ENCODE measurements around the gene PRDM16.

The PRDM16 gene

GRCh38 chr1:3473381-3473844 lies 404.4 kb downstream of the PRDM16 start:
- DNase-seq (ENCODE audit: low read depth in 1 of 2, low spot score in 1 of 2), result no peak
- in situ Hi-C loops (cut with HindIII; ENCODE audit: low pct_unique_long_range_greater_than_20kb, low sequenced_read_pairs), result no loop called here
- TF ChIP-seq JUND (IDR thresholded peaks at IDR 0.05; ENCODE audit: low read depth), result no peak

DNA sequence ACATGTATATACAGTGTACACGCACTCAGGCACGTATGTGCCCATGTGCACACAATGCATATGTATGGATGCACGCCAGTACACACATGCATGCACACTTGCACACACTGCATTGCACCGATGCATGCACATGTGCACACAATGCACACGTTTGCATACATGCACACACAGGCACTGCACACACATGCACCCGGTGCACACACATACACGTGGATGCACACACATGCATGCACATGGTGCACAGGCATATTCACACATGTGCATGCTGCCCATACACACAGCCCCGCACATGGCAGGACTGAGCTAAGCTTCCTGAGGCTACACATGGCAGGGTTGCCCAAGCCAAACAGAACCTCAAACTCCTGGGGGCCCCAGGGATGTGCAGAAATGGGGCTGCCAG lies 405.0 kb downstream of the PRDM16 start:
- no peak for TF ChIP-seq JUND (IDR thresholded peaks at IDR 0.05; ENCODE audit: low read depth)
- in situ Hi-C loops (cut with HindIII; ENCODE audit: low pct_unique_long_range_greater_than_20kb, low sequenced_read_pairs), result no loop called here
- DNase-seq (ENCODE audit: low read depth in 1 of 2, low spot score in 1 of 2), result no peak

DNA sequence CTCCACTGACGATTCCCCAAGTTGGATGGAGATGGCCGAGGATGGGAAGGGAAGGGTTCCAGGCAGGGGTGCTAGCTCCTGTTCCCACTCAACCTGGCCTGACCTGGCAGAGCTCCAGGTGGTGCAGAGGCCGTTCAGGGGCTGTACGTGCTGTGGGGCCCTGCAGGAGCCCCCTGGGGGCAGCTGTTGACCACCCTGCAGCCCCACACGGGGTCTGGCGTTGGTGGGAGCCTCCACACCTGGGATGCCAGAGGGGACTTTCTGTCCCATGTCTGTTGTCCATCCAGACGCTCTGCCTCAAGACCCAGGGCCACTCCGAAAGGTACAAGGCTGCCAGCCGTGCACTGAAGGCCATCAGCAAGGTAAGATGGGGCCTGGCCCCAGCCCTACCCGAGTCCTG lies 405.4 kb downstream of the PRDM16 start:
- in situ Hi-C loops (cut with HindIII; ENCODE audit: low pct_unique_long_range_greater_than_20kb, low sequenced_read_pairs), result no loop called here
- DNase-seq (ENCODE audit: low read depth in 1 of 2, low spot score in 1 of 2), result no peak
- TF ChIP-seq JUND (IDR thresholded peaks at IDR 0.05; ENCODE audit: low read depth), result no peak

- in situ Hi-C loops (cut with HindIII; ENCODE audit: low pct_unique_long_range_greater_than_20kb, low sequenced_read_pairs), result no loop called here
- DNase-seq (ENCODE audit: low read depth in 1 of 2, low spot score in 1 of 2), result no peak
- no peak for TF ChIP-seq JUND (IDR thresholded peaks at IDR 0.05; ENCODE audit: low read depth)
These were observed 407.0 kb downstream of the PRDM16 start for GRCh38 chr1:3475839-3476573.

- TF ChIP-seq JUND (IDR thresholded peaks at IDR 0.05; ENCODE audit: low read depth), result no peak
- in situ Hi-C loops (cut with HindIII; ENCODE audit: low pct_unique_long_range_greater_than_20kb, low sequenced_read_pairs), result no loop called here
- DNase-seq (ENCODE audit: low read depth in 1 of 2, low spot score in 1 of 2), result no peak
These were observed 407.7 kb downstream of the PRDM16 start for GRCh38 chr1:3476666-3477065.

DNA sequence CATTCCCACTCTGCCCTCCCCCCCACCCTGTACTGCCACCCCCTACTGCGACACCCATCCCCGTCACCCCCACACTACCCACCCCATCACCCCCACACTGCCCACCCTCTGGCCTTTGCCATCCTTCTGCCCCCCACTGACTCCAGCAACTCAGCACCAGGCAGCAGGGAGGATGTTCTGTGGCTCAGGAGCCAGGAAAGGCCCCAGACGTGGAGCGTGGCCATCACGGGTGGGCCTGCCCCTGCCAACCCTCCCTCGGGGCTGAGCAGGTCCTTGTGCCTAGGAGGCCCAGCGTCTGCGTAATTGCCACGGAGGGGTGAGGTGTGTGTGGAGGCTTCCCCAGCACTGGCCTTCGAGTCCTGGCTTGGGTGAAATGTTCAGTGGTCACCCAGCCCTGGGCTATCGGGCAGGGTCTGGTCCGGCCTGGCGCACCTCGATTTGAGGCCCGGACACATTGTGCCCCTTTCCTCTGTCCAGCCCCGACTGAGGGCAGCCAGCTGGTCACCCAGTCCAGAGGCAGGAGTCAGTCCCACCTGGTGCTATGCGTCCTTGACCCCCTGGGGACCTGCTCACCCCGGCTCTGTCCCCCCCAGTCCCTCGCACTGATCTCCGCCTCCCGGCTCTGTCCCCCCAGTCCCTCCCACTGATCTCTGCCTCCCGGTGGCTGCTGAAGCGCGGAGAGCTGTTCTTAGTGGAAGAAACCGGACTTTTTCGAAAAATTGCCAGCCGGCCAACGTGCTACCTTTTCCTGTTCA lies 408.4 kb downstream of the PRDM16 start:
- no peak for TF ChIP-seq JUND (IDR thresholded peaks at IDR 0.05; ENCODE audit: low read depth)
- in situ Hi-C loops (cut with HindIII; ENCODE audit: low pct_unique_long_range_greater_than_20kb, low sequenced_read_pairs), result no loop called here
- no peak for DNase-seq (ENCODE audit: low read depth in 1 of 2, low spot score in 1 of 2)

DNA sequence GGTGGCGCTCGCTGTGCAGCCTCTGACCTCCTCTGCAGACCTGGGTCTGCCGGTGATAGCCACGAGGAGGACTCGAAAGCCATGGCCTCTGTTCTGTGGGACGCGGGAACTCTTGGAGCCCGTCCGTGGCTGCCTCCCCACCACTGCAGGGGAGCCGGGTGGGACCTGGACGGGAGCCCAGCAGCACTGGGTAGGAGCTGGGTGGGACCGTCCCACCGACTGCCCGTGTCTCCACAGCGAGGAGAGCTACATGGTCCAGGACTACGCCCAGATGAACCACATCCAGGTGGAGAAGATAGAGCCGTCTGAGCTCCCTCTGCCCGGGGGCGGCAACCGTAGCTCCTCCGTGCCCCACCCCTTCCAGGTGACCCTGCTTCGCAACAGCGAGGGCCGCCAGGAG lies 409.2 kb downstream of the PRDM16 start:
- no peak for TF ChIP-seq JUND (IDR thresholded peaks at IDR 0.05; ENCODE audit: low read depth)
- DNase-seq (ENCODE audit: low read depth in 1 of 2, low spot score in 1 of 2), result no peak
- in situ Hi-C loops (cut with HindIII; ENCODE audit: low pct_unique_long_range_greater_than_20kb, low sequenced_read_pairs), result no loop called here

- DNase-seq (ENCODE audit: low read depth in 1 of 2, low spot score in 1 of 2), result no peak
- in situ Hi-C loops (cut with HindIII; ENCODE audit: low pct_unique_long_range_greater_than_20kb, low sequenced_read_pairs), result no loop called here
These were observed 410.7 kb downstream of the PRDM16 start for GRCh38 chr1:3479511-3480368.

DNA sequence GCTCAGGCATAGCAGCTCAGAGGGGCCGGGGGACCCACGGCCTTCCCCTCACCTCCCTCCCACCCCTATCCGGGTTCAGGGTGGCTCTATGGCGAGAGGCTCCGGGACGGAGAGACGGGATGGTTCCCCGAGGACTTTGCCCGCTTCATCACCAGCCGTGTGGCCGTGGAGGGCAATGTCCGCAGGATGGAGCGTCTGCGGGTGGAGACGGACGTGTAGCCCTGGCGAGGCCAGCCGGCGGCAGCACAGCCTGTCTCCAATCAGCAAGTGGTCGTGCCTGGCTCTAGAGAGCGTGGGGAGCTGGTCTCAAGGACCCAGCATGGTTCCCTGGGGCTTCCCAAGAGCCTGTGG lies 411.3 kb downstream of the PRDM16 start:
- no peak for DNase-seq (ENCODE audit: low read depth in 1 of 2, low spot score in 1 of 2)
- in situ Hi-C loops (cut with HindIII; ENCODE audit: low pct_unique_long_range_greater_than_20kb, low sequenced_read_pairs), result no loop called here
- TF ChIP-seq JUND (IDR thresholded peaks at IDR 0.05; ENCODE audit: low read depth), result no peak

More at GRCh38 chr1:3479511-3480368, 410.7 kb downstream of the PRDM16 start:
- TF ChIP-seq JUND (IDR thresholded peaks at IDR 0.05; ENCODE audit: low read depth), result no peak

GRCh38 chr1:3481046-3481445 lies 412.0 kb downstream of the PRDM16 start:
- no peak for DNase-seq (ENCODE audit: low read depth in 1 of 2, low spot score in 1 of 2)
- in situ Hi-C loops (cut with HindIII; ENCODE audit: low pct_unique_long_range_greater_than_20kb, low sequenced_read_pairs), result no loop called here
- TF ChIP-seq JUND (IDR thresholded peaks at IDR 0.05; ENCODE audit: low read depth), result no peak

DNA sequence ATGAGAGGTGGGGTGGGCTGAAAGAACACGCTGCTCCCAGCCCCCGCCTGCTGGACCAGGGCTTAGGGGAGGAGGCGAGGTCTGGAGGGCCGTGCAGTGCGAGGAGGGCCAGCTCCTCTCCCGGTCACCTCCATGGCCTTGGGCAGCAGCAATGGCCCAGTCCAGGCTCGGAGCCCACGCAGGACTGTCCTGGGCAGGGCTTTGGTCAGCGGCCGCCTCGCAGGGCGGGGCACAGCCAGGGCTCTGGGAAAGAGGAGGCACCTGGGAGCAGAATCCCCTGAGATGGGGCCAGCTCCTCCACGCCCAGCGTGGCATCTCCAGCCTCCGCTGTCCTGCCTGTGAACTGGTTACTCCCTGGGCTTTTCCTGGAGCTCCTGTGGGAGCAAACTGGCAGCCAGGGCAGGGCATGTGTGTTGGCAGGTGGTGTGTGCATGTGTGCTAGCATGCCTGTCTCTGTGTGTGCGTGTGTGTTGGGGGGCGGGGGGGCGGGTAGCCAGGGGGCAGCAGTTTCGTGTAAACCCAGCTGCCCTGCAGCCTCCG lies 412.9 kb downstream of the PRDM16 start:
- DNase-seq (ENCODE audit: low read depth in 1 of 2, low spot score in 1 of 2), result peak in 1 of 2 experiments; percentile 27
- TF ChIP-seq JUND (IDR thresholded peaks at IDR 0.05; ENCODE audit: low read depth), result no peak
- in situ Hi-C loops (cut with HindIII; ENCODE audit: low pct_unique_long_range_greater_than_20kb, low sequenced_read_pairs), result no loop called here

GRCh38 chr1:3482378-3482849 lies 413.4 kb downstream of the PRDM16 start:
- DNase-seq (ENCODE audit: low read depth in 1 of 2, low spot score in 1 of 2), result peak; percentile 60 to 62
- no peak for TF ChIP-seq JUND (IDR thresholded peaks at IDR 0.05; ENCODE audit: low read depth)
- in situ Hi-C loops (cut with HindIII; ENCODE audit: low pct_unique_long_range_greater_than_20kb, low sequenced_read_pairs), result no loop called here

Data from T47D (cell line).